ENCODE measurements around the gene HENMT1. TPM values are rescaled to one million over a fixed set of nuclear protein-coding genes. Genes with fewer than 3 reads are reported as not detected.

Gene HENMT1
- total RNA-seq, 2 experiments from 2014 or later = 6.3 to 8.2 TPM

DNA sequence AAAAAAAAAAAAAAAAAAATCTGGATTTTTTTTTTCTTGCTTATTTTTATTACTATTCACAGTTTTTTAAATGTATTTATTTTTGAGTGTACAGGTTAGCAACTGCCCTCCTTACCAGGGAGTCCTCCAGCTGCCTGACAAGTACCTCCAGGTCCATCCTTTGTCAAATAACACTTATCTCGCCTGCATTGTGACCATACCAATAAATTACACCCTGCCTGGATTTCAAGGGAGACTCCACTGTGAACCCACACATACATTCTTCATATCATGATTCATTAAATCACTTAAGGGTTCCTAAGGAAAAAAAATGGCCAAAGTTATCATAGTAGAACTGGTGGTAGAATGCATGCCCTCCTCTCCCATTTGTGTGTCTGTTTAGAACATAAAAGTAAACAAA, 62.6 kb downstream of the HENMT1 start:
- Histone ChIP-seq H3K9me3 (ENCODE audit: control insufficient read depth in 1 of 2, insufficient read depth in 1 of 2, low read length in 2 of 2) (no peaks in the 10 kb centered on the region), H3K36me3 (ENCODE audit: insufficient read depth, low read length) (peaks cover 23% of the 10 kb centered on the region), H3K4me1 (ENCODE audit: insufficient read depth, low read length) (no peaks in the 10 kb centered on the region), H3K27ac (ENCODE audit: low read depth in 1 of 2, low read length in 2 of 2) (no peak overlapping the region), H3K4me3 (ENCODE audit: low read length) (no peak overlapping the region), H3K27me3 (ENCODE audit: control insufficient read depth in 1 of 2, insufficient read depth in 2 of 2, low read length in 2 of 2) (no peaks in the 10 kb centered on the region)
- Mint-ChIP-seq H3K27ac (no peak overlapping the region), H3K27me3 (no peaks in the 10 kb centered on the region), H3K4me1 (ENCODE audit: low read depth) (peaks cover 14% of the 10 kb centered on the region), H3K4me3 (no peak overlapping the region), H3K36me3 (ENCODE audit: low read depth) (peaks cover 24% of the 10 kb centered on the region), H3K9me3 (no peaks in the 10 kb centered on the region)
- DNase-seq = no peak
- intact Hi-C loops (cut with DNase I, micrococcal nuclease) = no loop called here
- TF ChIP-seq, protein P1, sequence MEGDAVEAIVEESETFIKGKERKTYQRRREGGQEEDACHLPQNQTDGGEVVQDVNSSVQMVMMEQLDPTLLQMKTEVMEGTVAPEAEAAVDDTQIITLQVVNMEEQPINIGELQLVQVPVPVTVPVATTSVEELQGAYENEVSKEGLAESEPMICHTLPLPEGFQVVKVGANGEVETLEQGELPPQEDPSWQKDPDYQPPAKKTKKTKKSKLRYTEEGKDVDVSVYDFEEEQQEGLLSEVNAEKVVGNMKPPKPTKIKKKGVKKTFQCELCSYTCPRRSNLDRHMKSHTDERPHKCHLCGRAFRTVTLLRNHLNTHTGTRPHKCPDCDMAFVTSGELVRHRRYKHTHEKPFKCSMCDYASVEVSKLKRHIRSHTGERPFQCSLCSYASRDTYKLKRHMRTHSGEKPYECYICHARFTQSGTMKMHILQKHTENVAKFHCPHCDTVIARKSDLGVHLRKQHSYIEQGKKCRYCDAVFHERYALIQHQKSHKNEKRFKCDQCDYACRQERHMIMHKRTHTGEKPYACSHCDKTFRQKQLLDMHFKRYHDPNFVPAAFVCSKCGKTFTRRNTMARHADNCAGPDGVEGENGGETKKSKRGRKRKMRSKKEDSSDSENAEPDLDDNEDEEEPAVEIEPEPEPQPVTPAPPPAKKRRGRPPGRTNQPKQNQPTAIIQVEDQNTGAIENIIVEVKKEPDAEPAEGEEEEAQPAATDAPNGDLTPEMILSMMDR (IDR thresholded peaks at IDR 0.05) = no peak
- CTCF ChIA-PET = no interaction called here
- ATAC-seq (ENCODE audit: poor library complexity) = no peak
- POLR2A ChIA-PET = no interaction called here

Other genes starting within 250 kb of the HENMT1 start
- not detected for gene NBPF6, start 210.8 kb downstream of the HENMT1 start, total RNA-seq
- gene EEIG2, start 101.0 kb downstream of the HENMT1 start, total RNA-seq = 10 to 100 TPM; 11.6 to 12.2 TPM
- 100 to 1,000 TPM; 114 to 120 TPM for gene PRPF38B, start 31.2 kb upstream of the HENMT1 start, total RNA-seq
- under 1 TPM; 0.19 to 0.42 TPM for gene FNDC7, start 51.8 kb upstream of the HENMT1 start, total RNA-seq
- gene STXBP3, start 85.6 kb upstream of the HENMT1 start, total RNA-seq = 10 to 100 TPM; 41.6 to 50.5 TPM
- gene AKNAD1, start 196.0 kb upstream of the HENMT1 start, total RNA-seq = not detected
- under 1 TPM; 0.33 to 0.36 TPM for gene GPSM2, start 215.9 kb upstream of the HENMT1 start, total RNA-seq

Measured in CD4-positive, alpha-beta T cell (primary cell).